ENCODE results near the gene CYP51A1.
"Not testable (repeated sequence)": the region's sequence is repeated elsewhere in the genome, so short reads cannot be mapped to it uniquely, and the experiment has no call there.

CYP51A1 gene

DNA sequence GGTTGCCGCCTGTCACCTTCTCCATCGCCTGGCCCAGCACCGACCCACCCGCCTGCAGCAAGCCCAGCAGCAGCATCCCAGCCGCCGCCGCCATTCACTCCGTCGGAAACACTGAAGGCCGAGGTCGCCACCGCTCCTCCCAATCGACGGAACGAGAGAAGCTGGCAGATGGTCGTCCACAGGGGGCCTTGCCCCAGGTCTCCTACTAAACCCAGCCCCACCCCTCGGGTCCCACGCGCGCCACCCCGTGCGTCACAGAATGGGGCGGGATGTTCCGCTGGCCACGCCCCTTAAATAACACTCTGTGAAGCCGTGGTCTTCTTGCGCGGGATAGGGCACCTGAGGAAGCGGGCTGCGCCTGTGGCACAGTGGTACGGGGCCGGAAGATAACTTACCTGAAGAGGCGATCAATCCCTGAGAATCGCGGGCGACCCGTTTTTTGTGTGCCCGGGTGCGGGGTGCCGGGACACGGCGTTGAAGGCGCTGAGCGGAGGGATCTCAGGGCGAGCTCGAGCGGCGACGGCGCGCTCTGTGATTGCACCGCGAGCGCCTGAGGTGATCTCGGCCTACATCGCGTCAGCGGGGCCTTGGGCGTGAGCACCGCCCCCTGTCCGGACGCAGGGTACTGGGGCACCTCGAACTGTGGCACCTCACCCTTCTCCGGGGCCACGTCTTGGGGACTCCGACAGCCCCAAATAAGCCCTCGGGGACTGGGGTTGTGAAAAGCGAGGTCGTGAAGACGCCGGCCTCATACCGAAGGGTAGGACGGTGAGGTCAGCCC, at the start of gene CYP51A1:
Gene CYP51A1 (minus strand): TSS at position 207 of the 781 bp plus-strand sequence. CDS start 113 bp downstream, at position 94.
- DNase-seq (ENCODE audit: low read depth), result peak; percentile 86

DNA sequence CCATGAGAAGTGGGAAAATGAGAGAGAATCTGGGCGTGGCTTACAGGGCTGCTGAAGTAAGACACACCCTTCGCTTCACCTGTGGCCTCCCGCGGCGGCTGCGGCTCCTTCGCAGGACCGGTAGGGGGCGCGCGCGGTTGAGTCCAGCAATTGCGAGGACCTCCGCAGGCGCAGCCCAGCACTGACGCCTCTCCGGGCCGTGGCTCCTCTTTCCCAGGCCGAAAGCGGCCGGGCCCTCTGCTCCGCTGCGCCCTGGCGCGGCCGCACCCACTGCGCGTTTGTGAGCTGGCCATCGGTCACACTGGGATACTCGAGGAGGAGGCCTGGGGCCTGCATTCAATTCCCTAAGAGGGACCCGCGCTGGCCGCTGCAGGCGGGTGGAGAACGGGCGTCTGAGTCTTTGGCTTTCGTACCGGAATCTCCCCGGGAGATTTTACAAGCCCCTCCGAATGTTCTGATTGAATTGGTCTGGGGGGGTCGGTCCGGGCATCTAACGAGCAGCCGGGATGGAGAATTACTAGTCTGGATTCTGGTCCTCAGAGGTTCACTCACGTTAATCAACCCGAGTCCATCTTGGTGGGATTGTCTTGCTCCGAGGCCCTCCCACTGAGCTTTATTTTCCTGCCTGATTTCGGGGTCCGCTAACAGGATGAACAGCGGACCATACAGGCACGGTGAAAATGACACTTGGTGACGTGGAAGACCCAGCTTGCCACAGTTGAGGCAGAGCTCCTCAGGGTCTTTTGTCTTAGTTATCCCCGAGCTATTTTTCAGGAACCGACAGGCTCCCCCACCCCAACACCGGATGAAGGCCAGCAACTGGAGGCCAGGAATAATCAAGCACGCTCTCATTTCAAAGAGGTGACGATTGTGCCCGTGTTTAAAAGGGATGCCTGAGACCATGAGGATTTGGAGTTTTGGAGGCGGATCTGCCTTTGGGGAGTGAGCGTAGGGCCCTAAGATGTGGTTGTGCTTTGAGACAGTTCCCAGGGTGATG, 44.9 kb upstream of the CYP51A1 start, which contains the start of gene LRRD1:
Gene LRRD1 (minus strand): TSS at position 215 of the 997 bp plus-strand sequence. CDS start 13,940 bp downstream, outside the sequence.
- peak; percentile 58 for DNase-seq (ENCODE audit: low read depth)

DNA sequence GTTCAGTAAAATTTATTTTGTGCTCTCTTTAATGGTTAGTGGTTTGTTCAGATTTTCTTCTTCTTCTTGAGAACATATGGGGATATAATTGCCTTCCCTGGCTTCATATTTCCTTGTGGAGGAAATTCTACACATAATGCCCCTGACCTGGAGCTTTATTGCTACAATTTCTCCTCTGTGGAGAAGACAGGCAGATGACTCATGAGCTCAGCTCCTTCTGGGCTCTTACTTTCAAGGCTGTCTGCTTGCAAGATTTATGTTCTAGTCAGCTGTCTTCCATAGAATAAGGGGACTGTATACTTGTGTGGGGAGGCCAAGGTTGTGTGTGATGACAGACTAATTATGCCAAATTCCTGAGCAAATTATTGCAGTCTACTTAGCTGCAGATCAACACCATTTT, 43.1 kb upstream of the CYP51A1 start:
- DNase-seq (ENCODE audit: low read depth), result no peak

DNA sequence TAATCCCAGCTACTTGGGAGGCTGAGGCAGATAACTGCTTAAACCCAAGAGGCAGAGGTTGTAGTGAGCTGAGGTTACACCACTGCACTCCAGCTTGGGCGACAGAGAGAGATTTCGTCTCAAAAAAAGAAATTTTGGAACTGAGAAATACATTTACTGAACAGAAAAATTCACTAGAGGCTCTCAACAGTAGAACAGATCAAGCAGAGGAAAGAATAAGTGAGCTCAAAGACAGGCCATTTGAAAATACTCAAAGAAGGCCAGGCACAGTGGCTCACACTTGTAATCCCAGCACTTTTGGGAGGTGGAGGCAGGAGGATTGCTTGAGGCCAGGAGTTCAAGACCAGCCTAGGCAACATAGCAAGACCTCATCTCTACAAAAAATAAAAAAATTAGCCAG, 35.3 kb upstream of the CYP51A1 start:
- DNase-seq (ENCODE audit: low read depth), result not testable (repeated sequence)

DNA sequence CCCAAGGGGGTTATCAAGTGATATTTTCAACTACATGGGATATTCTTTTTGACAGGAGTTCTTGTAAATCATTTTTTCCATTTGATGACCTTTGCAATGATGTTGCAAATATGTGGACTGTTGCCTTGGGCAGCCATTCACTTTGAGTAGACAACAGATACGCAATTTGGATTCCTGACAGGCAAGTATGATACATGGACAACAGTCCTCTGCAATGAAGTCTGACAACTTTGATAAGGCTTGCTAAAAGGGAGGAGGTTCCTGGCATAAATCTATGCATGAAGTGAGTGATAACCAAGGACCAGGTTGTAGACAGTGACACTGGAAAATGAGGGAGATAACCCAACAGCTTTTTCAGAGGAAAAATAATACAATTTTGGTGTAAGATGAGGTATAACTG, 27.0 kb upstream of the CYP51A1 start:
- no peak for DNase-seq (ENCODE audit: low read depth)

DNA sequence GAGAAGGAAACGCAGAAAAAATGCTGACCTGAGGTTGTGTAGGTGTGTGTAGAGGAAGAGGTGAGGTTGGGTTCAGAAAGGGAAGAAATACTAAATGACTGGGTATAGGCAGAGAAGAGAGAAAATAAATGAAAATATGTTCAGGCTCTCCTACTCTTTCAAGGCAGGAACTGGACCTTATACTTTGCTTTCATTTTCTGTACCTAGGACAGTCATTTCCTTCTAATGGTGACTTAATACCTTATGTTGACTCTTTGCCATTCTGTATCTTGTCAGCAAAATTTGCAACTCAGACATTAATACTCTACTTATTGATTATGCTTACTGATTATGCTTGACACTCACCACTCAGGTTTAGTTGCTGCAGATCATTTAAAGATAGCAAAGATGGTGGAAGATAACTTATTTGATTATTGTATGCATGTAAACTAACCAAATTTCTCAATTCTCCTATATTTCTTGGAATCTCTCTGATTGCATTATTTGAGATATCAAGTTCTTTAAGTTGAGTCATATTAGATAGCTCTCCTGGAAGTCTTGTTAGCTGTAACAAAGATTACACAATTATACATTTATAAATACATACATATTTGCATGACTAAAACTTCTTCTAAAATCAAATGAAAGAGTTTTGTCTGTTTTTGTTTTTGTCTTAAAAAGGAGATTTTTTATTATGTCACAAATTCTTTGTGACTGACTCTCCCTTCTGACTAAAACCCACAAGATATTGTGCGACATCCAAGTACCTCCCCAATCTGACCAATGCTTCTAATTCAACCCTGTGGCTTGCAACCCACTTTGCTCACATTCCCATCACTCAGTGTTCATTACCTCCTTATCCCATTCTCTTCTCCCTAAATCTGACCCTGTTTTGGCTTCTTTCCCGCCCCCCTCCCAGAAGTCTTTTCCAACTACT, 24.6 kb upstream of the CYP51A1 start:
- peak; percentile 79 for DNase-seq (ENCODE audit: low read depth)

DNA sequence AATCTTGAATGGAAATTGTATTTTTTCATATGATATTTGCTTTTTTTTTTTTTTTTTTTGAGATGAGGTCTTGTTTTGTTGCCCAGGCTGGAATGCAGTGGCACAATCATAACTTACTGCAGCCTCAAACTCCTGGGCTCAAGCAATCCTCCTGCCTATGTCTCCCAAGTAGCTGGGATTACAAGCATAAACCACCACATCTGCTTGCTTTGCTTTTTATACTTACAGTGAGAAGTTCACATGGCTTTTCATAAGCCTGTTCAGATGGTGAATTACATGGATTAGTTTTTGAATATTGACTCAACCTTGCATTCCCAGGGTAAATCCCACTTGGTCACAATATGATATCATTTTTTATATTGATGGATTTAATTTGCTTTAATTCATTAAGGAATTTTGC, 22.7 kb upstream of the CYP51A1 start:
- DNase-seq (ENCODE audit: low read depth), result no peak

DNA sequence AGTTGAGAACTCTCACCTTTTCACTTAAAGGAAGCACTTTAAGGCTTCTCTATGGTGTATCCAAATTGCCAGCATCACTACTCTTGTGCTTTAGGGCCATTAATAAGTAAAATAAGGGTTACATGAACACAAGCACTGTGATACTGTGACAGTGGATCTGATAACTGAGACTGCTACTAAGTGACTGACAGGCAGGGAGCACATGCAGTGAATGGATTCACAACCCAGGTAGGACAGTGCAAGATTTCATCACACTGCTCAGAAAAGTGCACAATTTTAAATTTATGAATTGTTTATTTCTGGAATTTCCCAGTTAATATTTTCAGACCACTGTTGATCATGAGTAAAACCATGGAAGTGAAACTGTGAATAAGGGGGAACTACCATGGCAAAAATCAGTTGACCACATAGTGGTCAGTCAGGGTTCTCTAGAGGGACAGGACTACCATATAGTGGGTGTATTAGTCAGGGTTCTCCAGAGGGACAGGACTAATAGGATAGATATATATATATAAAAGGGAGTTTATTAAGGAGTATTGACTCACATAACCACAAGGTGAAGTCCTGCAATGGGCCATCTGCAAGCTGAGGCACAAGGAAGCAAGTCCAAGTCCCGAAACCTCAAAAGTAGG, 20.9 kb upstream of the CYP51A1 start:
- no peak for DNase-seq (ENCODE audit: low read depth)

DNA sequence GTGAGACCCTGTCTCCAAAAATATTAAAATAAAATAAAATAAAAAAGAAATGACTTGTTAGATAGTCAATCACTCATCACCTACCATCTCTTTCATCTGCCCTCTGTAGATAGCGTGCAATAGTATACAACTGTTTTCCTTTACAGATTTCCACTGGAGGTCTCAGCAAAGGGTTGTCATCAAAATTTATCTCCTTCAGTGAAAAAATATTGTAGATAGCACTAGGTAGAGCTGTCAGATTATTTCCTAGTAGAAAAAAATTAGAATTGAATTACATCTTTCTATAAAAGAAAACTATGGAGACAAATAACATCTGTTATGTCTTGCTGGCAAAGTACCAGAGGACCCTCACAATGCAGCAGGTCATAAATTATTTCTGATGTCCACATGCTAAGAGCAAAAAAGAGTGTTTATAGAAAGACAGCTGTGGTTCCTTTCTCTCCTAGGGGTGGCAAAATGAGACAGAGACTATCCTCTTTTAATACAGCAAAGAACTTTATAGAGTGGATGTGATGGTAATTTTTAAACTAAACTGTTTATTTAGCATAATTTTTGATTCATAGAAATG, 16.3 kb upstream of the CYP51A1 start:
- no peak for DNase-seq (ENCODE audit: low read depth)

DNA sequence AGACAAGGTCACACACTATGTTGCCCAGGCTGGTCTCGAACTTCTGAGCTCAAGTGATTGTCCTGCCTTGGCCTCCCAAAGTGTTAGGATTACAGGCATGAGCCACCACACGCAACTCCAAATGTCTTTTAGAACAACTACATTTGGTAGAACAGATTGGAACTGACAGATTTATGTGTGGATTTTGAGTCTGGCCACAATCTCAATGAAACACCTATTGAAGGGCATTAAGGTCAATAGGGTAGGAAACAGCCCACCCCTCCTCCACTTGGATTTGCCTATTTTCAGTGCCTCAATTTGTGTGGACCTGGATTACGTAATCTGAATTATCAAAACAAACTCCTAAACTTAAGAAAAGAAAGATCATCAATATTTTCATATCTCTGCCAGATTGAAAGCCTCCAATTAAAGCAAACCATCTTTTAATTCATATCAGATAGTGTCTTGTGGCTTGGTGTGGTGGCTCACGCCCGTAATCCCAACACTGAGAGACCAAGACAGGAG, 15.5 kb upstream of the CYP51A1 start:
- no peak for DNase-seq (ENCODE audit: low read depth)

DNA sequence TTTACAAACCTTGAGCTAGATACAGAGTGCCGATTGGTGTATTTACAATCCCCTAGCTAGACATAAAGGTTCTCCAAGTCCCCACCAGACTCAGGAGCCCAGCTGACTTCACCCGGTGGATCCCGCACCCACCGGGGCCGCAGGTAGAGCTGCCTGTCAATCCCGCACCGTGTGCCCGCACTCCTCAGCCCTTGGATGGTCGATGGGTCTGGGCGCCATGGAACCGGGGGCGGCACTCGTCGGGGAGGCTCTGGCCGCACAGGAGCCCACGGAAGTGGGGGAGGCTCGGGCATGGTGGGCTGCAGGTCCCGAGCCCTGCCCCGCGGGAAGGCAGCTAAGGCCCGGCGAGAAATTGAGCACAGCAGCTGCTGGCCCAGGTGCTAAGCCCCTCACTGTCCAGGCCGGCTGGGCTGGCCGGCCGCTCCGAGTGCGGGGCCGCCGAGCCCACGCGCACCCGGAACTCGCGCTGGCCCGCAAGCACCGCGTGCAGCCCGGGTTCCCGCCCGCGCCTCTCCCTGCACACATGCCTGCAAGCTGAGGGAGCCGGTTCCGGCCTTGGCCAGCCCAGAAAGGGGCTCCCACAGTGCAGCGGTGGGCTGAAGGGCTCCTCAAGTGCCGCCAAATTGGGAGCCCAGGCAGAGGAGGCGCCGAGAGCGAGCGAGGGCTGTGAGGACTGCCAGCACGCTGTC, 9.1 kb upstream of the CYP51A1 start:
- DNase-seq (ENCODE audit: low read depth), result not testable (repeated sequence)

DNA sequence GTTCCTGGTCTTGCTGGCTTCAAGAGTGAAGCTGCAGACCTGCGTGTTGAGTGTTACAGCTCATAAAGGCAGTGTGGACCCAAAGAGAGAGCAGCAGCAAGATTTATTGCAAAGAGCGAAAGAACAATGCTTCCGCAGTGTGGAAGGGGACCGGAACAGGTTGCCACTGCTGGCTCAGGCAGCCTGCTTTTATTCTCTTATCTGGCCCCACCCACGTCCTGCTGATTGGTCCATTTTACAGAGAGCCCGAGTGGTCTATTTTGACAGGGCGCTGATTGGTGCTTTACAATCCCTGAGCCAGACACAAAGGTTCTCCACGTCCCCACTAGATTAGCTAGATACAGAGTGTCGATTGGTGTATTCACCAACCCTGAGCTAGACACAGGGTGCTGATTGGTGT, 8.5 kb upstream of the CYP51A1 start:
- not testable (repeated sequence) for DNase-seq (ENCODE audit: low read depth)

DNA sequence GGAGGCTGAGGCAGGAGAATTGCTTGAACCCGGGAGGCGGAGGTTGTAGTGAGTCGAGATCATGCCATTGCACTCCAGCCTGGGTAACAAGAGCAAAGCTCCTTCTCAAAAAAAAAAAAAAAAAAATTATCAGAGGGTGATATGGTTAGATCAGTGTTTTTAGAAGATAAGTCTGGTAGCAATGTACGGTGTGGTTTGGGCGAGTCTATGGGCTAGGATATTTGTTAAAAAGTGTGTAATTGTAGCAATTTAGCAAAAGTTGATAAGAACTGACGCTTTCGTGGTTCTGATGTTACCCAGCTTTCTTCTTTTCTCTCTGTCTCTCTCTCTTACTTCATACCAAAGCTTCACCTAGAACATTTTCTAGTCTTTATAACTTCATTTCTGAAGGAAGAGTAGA, 6.9 kb upstream of the CYP51A1 start:
- no peak for DNase-seq (ENCODE audit: low read depth)

DNA sequence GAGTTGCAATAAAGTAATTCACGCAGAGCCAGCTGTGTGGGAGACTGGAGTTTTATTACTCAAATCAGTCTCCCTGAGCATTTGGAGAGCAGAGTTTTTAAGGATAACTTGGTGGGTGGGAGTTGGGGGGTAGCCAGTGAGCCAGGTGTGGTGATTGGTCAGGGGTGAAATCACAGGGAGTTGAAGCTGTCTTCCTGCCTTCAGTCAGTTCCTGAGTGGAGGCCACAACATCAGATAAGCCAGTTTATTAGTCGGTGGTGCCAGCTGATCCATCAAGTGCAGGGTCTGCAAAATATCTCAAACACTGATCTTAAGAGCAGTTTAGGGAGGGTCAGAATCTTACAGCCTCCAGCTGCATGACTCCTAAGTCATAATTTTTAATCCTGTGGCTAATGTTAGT, 3.3 kb upstream of the CYP51A1 start:
- DNase-seq (ENCODE audit: low read depth), result no peak

DNA sequence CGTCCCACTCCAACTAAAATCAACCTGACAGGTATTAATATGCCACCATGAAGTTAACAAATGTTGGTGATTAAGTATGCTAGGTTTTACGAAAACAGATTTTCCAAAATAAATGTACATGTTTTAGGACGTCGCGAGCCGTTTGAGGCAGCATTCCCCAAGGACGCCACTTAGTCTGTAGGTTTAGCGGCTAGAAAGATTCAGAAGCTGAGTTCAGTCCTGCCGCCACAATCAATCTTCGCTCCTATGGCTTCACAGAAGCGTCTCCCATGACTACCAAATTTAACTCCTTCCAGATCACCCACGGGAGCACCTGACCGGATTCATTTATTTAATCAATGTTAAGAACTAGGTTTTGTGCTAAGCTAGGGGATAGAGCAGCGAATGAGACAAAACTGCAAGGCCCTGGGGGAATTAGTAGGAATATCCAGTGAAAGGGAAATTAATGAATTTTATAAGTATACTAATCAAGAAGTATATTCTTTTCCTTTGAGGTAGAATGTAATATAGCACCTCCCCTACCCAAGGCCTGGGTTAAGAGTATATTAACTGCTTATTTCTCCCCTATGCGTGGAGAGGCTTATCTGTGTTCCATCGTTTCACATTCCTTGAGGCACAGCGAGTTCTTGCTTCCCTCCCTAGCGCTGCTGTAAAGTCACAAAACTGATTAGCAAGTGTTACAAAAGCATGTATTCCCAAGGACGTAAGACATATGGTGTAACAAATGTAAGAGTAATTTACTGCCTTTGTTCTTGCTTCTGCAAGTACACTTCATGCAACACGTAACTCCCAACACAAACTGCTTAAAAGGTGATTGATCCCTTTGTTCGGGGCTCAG, 994 bp upstream of the CYP51A1 start:
- no peak for DNase-seq (ENCODE audit: low read depth)

DNA sequence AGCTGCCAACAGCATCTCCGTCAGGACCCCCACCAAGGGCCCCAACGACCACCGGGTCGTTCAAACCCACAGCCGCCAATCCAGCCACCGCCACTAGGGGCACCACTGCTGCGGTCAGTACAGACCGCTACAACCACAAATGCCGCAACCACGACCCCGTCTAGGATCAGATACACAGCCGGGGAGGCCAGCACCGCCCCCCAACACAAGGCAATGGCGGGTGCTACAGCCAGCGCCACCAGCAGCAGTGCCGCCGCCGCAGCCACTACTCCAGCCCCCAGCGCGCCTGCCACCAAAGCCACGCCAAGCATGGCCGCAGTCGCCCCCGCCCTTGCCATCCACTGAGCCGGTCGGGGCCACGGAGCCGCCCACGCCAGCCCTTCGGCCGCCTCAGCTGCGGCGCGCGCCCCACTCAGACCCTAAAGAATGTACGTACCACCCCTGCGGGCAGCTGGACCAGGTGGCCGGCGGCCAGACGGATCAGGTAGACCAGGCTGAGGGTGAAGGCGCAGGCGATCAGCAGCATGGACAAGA, 473 bp downstream of the CYP51A1 start:
- peak; percentile 18 for DNase-seq (ENCODE audit: low read depth)

DNA sequence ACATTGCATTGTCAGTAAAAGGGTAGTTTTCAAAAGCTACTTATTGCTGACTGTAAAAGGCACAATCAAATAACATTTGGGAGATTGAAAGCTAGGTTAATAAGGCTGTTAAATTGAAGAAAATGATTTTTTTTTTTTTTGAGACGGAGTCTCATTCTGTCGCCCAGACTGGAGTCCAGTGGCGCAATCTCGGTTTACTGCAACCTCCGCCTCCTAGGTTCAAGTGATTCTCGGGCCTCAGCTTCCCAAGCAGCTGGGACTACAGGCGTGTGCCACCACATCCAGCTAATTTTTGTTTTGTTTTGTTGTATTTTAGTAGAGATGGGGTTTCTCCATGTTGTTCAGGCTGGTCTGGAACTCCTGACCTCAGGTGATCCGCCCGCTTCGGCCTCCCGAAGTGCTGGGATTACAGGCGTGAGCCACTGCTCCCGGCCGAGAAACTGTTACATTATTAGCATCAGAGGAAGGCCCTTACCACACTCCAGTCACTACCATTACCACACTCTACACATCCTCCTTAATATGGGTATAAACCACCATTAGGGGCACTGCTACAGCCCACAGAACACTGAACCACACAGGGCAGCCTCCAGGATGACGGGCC, 1.0 kb downstream of the CYP51A1 start:
- DNase-seq (ENCODE audit: low read depth), result no peak

DNA sequence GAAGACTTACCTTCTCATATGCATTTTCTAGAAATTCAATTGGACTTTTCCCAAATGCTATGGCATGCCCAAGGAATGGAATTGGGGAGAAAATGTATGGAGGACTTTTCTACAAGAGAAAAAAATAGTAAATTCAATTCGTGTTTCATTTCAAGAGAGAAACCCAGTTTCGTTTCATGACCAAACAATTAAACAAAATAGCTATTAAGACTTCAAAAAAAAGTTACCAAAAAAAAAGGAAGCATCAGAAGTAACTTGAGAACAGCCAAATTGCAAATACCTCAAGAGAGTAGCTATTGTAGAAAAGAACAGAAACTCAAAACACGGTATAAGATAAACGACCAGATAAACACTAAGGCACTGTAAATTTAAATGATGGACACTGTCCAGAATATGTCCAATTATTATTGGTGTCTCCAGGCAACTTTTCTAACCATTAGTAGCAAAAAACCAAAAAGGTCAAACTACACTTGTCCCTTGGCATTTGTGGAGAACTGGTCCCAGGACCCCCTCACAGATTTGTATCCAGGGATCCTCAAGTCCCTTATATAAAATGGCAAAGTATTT, 2.4 kb downstream of the CYP51A1 start:
- no peak for DNase-seq (ENCODE audit: low read depth)
